CD14-positive monocyte (primary cell): ENCODE measurements around the gene FOSB. TPM values are rescaled to one million over a fixed set of nuclear protein-coding genes. Genes with fewer than 3 reads are reported as not detected.

ENCODE experiments used
- DNase-seq, 3 donors: peaks; one replicate each; pipeline ENCODE4 v3.0.0-alpha.2; 2011 to 2022
- H2AFZ ChIP-seq: 2 replicates; pipeline ENCODE4 v1.6.0; 2012; ENCODE audit warnings: mild to moderate bottlenecking, low read depth, low read length, inconsistent platforms; ENCODE audit not compliant: insufficient read depth, poor library complexity, severe bottlenecking
- H3K27ac ChIP-seq, 2 donors: 1 replicate in 1 of 2; 2 replicates in 1 of 2; pipeline ENCODE4 v1.5.1; 2012 to 2013; ENCODE audit warnings: low read length in 2 of 2, control low read depth in 1 of 2, inconsistent platforms in 1 of 2, low read depth in 1 of 2, mild to moderate bottlenecking in 1 of 2
- H3K27me3 ChIP-seq, 2 donors: one replicate each; pipeline versions ENCODE4 v1.6.0 to v1.6.1; 2011 to 2013; ENCODE audit warnings: low read length in 2 of 2; ENCODE audit not compliant: control insufficient read depth in 2 of 2, insufficient read depth in 2 of 2
- H3K36me3 ChIP-seq, 2 donors: replicated peaks in 1 of 2; 1 replicate in 1 of 2; 2 replicates in 1 of 2; pipeline versions ENCODE4 v1.5.1 to v1.6.1; 2012 to 2013; ENCODE audit warnings: low read length in 2 of 2, control low read depth in 1 of 2, inconsistent platforms in 1 of 2, mild to moderate bottlenecking in 1 of 2; ENCODE audit not compliant: insufficient read depth in 2 of 2, control insufficient read depth in 1 of 2
- H3K4me1 ChIP-seq, 2 donors: 1 replicate in 1 of 2; 2 replicates in 1 of 2; pipeline versions ENCODE4 v1.5.1 to v1.6.1; 2012 to 2013; ENCODE audit warnings: low read length in 2 of 2, control low read depth in 1 of 2, inconsistent platforms in 1 of 2, mild to moderate bottlenecking in 1 of 2, moderate library complexity in 1 of 2; ENCODE audit not compliant: insufficient read depth in 2 of 2, control insufficient read depth in 1 of 2
- H3K4me2 ChIP-seq: replicated peaks from 2 replicates; pipeline ENCODE3; 2012; ENCODE audit warnings: low read length, moderate library complexity, mild to moderate bottlenecking; ENCODE audit not compliant: poor library complexity, severe bottlenecking; ENCODE audit errors: extremely low read depth
- H3K4me3 ChIP-seq, 3 experiments: fragments of 200-600 bp in 1 of 3; sonication (generic) in 1 of 3; replicated peaks in 1 of 3; 1 replicate in 2 of 3; 2 replicates in 1 of 3; pipeline ENCODE4 v1.5.1; 2011 to 2013; ENCODE audit warnings: low read length in 3 of 3, mild to moderate bottlenecking in 3 of 3, control low read depth in 2 of 3, low read depth in 2 of 3, inconsistent platforms in 1 of 3, moderate library complexity in 1 of 3
- H3K79me2 ChIP-seq: 2 replicates; pipeline ENCODE4 v1.6.0; 2012; ENCODE audit warnings: mild to moderate bottlenecking, control low read depth, inconsistent platforms, low read length, moderate library complexity; ENCODE audit not compliant: insufficient read depth
- H3K9ac ChIP-seq: 2 replicates; pipeline ENCODE4 v1.6.0; 2017; ENCODE audit warnings: low read length, mild to moderate bottlenecking; ENCODE audit not compliant: insufficient read depth, poor library complexity, severe bottlenecking
- H3K9me3 ChIP-seq, 2 donors: replicated peaks in 1 of 2; 1 replicate in 1 of 2; 2 replicates in 1 of 2; pipeline versions ENCODE4 v1.5.1 to v1.6.1; 2012 to 2013; ENCODE audit warnings: low read length in 2 of 2, control low read depth in 1 of 2; ENCODE audit not compliant: control insufficient read depth in 1 of 2, insufficient read depth in 1 of 2
- H4K20me1 ChIP-seq: 2 replicates; pipeline ENCODE4 v1.6.0; 2012; ENCODE audit warnings: mild to moderate bottlenecking, low read length, control low read depth, moderate library complexity; ENCODE audit not compliant: insufficient read depth
- H3K27ac Mint-ChIP-seq, 7 donors: one replicate each; pipeline ENCODE4 v1.8.0; 2020; ENCODE audit warnings: mild to moderate bottlenecking in 7 of 7, mixed read lengths in 7 of 7, moderate library complexity in 6 of 7, inconsistent platforms in 2 of 7
- H3K27me3 Mint-ChIP-seq, 3 donors: one replicate each; pipeline ENCODE4 v1.8.0; 2021 to 2022; ENCODE audit warnings: low read depth in 3 of 3, mild to moderate bottlenecking in 3 of 3, mixed read lengths in 3 of 3, moderate library complexity in 3 of 3, inconsistent platforms in 1 of 3
- H3K36me3 Mint-ChIP-seq, 2 donors: one replicate each; pipeline ENCODE4 v1.8.0; 2020; ENCODE audit warnings: mixed read lengths in 2 of 2, inconsistent platforms in 1 of 2, mild to moderate bottlenecking in 1 of 2
- H3K4me1 Mint-ChIP-seq: one replicate; pipeline ENCODE4 v1.8.0; 2020; ENCODE audit warnings: mild to moderate bottlenecking, mixed read lengths
- H3K4me3 Mint-ChIP-seq, 2 donors: one replicate each; pipeline ENCODE4 v1.8.0; 2020; ENCODE audit warnings: mild to moderate bottlenecking in 2 of 2, mixed read lengths in 2 of 2, moderate library complexity in 1 of 2
- H3K9me3 Mint-ChIP-seq, 7 donors: one replicate each; pipeline ENCODE4 v1.8.0; 2020 to 2022; ENCODE audit warnings: mixed read lengths in 7 of 7, mild to moderate bottlenecking in 6 of 7, moderate library complexity in 6 of 7, inconsistent platforms in 2 of 7
- WGBS: methylation state at CpG from one replicate; pipeline ENCODE4 v1.1.5; 2013; ENCODE audit warnings: missing lambda C conversion rate; ENCODE audit not compliant: insufficient coverage; 5-methylcytosine and 5-hydroxymethylcytosine counted together
- intact Hi-C, 2 donors: fragments of 100-400 bp; cut with micrococcal nuclease; formaldehyde crosslinking; loops; one replicate each; pipeline versions ENCODE4 v1.15.0 to v1.15.1; 2023
- polyA plus RNA-seq, 3 donors: library from polyadenylated mRNA; depleted of rRNA in 1 of 3; unstranded in 2 of 3; stranded (reverse) in 1 of 3; fragments of 300-500 nt in 2 of 3; fragments of >200 nt in 1 of 3; fragmentation: Illumina TruSeq in 2 of 3; gene quantifications; 1 replicate in 2 of 3; 2 replicates in 1 of 3; pipeline ENCODE4 v1.2.3, GENCODE V29; 2012 to 2021
- TF ChIP-seq, protein P1 (sequence below): fragments of 200-600 bp; IDR thresholded peaks from one replicate; pipeline ENCODE4 v1.8.0; 2022; ENCODE audit warnings: antibody characterized with exemption, mild to moderate bottlenecking

Gene FOSB
- polyA plus RNA-seq, 3 donors, result 27.3 to 840 (median 28.2) TPM

DNA sequence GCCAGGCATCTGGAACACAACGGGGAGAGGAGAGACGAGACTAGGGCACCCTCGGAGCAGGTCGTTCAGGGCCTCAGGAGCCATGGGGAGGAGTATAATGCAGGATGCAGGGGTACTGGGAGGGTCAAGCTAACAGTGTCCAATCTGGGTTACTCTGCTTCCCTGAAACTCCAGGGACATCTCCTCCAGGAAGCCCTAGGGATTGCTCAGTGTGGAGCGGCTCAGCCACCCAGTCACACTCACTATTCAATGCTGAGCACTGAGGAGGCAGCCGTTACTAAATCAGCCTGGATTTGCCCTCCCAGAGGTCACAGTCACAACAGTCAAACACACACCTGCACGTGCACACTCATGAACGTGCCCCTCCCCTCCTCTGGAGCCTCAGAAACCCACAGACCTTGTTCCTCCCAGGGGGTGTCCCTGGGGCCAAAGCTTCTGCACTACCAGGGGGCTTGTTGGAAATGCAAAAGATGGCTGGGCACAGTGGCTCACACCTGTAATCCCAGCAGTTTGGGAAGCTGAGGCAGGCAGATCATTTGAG is 6.9 kb upstream of the FOSB start:
- Mint-ChIP-seq H3K27me3 (peaks cover 11 to 21% (median 19%) of the 10 kb centered on the region in 3 donors), H3K4me1 (peaks cover 26% of the 10 kb centered on the region), H3K27ac (peak overlapping the region in 2 of 7 donors; percentile 43 to 71), H3K4me3 (no peak overlapping the region), H3K9me3 (peaks cover 0 to 3% (median 0%) of the 10 kb centered on the region in 7 donors), H3K36me3 (peaks cover 0 to 3% of the 10 kb centered on the region in 2 donors)
- intact Hi-C loops, result no loop called here
- H3K4me2 ChIP-seq, result no peak overlapping the region
- H4K20me1 ChIP-seq, result no peaks in the 10 kb centered on the region
- 69% methylated on average over 5 of the region's 8 CpGs for WGBS
- no peak overlapping the region for H3K9ac ChIP-seq
- H3K27ac ChIP-seq, result no peak overlapping the region
- H2AFZ ChIP-seq, result no peak overlapping the region
- TF ChIP-seq, protein P1, sequence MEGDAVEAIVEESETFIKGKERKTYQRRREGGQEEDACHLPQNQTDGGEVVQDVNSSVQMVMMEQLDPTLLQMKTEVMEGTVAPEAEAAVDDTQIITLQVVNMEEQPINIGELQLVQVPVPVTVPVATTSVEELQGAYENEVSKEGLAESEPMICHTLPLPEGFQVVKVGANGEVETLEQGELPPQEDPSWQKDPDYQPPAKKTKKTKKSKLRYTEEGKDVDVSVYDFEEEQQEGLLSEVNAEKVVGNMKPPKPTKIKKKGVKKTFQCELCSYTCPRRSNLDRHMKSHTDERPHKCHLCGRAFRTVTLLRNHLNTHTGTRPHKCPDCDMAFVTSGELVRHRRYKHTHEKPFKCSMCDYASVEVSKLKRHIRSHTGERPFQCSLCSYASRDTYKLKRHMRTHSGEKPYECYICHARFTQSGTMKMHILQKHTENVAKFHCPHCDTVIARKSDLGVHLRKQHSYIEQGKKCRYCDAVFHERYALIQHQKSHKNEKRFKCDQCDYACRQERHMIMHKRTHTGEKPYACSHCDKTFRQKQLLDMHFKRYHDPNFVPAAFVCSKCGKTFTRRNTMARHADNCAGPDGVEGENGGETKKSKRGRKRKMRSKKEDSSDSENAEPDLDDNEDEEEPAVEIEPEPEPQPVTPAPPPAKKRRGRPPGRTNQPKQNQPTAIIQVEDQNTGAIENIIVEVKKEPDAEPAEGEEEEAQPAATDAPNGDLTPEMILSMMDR, result no peak
- peaks cover 18 to 27% of the 10 kb centered on the region in 2 donors for H3K4me1 ChIP-seq
- H3K79me2 ChIP-seq, result no peaks in the 10 kb centered on the region
- H3K27me3 ChIP-seq, result no peaks in the 10 kb centered on the region
- H3K9me3 ChIP-seq, result no peaks in the 10 kb centered on the region
- H3K4me3 ChIP-seq, result no peak overlapping the region
- no peaks in the 10 kb centered on the region for H3K36me3 ChIP-seq
- DNase-seq, result no peak

DNA sequence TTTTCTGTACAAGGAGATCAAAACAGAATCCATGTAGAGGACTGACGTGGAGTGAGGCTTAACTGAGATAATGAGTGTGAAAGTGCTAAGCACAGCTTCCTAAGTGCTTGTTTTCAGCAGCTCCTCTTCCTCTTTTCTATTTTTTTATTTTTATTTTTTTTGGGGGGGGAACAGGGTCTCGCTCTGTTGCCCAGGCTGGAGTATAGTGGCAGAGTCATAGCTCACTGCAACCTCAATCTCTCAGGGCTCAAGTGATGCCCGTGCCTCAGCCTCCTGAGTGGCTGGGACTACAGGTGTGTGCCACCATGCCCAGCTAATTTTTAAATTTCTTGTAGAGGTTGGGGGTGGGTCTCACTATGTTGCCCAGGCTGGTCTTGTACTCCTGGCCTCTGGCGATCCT is 5.6 kb upstream of the FOSB start:
- H3K36me3 ChIP-seq, result no peaks in the 10 kb centered on the region
- H3K27ac ChIP-seq, result no peak overlapping the region
- Mint-ChIP-seq H3K36me3 (no peaks in the 10 kb centered on the region), H3K9me3 (peaks cover 0 to 3% (median 0%) of the 10 kb centered on the region in 7 donors), H3K27me3 (peaks cover 8 to 26% (median 19%) of the 10 kb centered on the region in 3 donors), H3K4me3 (peak overlapping the region in 1 of 2 donors; percentile 35), H3K4me1 (peaks cover 21% of the 10 kb centered on the region), H3K27ac (peak overlapping the region in 2 of 7 donors; percentile 8 to 40)
- no peak overlapping the region for H2AFZ ChIP-seq
- WGBS, result no CpG with 5 or more reads among the region's 4 CpGs
- no peak overlapping the region for H3K9ac ChIP-seq
- H4K20me1 ChIP-seq, result no peaks in the 10 kb centered on the region
- no peaks in the 10 kb centered on the region for H3K9me3 ChIP-seq
- H3K79me2 ChIP-seq, result no peaks in the 10 kb centered on the region
- H3K27me3 ChIP-seq, result no peaks in the 10 kb centered on the region
- TF ChIP-seq, protein P1, result no peak
- H3K4me2 ChIP-seq, result no peak overlapping the region
- no peak overlapping the region for H3K4me3 ChIP-seq
- DNase-seq, result no peak
- intact Hi-C loops, result no loop called here
- H3K4me1 ChIP-seq, result peaks cover 10 to 19% of the 10 kb centered on the region in 2 donors
